IMR-90 (cell line): ENCODE measurements around the gene CPXM1. TPM values are rescaled to one million over a fixed set of nuclear protein-coding genes. Genes with fewer than 3 reads are reported as not detected.

Experiments used
- ATAC-seq: fragments of 200-7000 bp; cut with Tn5 transposase; 2 replicates; pipeline ENCODE4 v1.9.1; 2020; ENCODE audit warnings: low read depth, mild to moderate bottlenecking, moderate library complexity
- BruUV-seq: library from RNA; stranded (reverse); fragments of 400-500 nt; replicated peaks from 2 replicates; lab custom pipeline; 2021; lab: Mats Ljungman, UMichigan
- CTCF ChIA-PET: fragments of 300-600 bp; formaldehyde crosslinking; extraction: SDS; loops from one replicate; lab custom pipeline; 2021; ENCODE audit warnings: antibody characterized with exemption; lab: Yijun Ruan, JAX
- POLR2A ChIA-PET: fragments of 300-600 bp; sonication (Branson Sonifier 250); formaldehyde crosslinking; loops from one replicate; lab custom pipeline; 2022; ENCODE audit warnings: antibody characterized with exemption; ENCODE audit not compliant: unreplicated experiment; lab: Charles Lee
- DNase-seq: peaks from one replicate; pipeline ENCODE4 v3.0.0; 2013
- H2AFZ ChIP-seq: replicated peaks from 2 replicates; pipeline ENCODE3; 2013; ENCODE audit warnings: low read length, mild to moderate bottlenecking; ENCODE audit not compliant: poor library complexity
- H2AK5ac ChIP-seq: 2 replicates; pipeline ENCODE4 v1.6.1; 2013; ENCODE audit warnings: low read depth, low read length, inconsistent platforms
- H2AK9ac ChIP-seq: replicated peaks from 2 replicates; pipeline ENCODE3; 2013; ENCODE audit warnings: mild to moderate bottlenecking, low read depth, low read length, moderate library complexity; ENCODE audit not compliant: poor library complexity
- H2BK120ac ChIP-seq: 2 replicates; pipeline ENCODE4 v1.6.1; 2013; ENCODE audit warnings: low read depth, low read length, inconsistent platforms
- H2BK15ac ChIP-seq: 3 replicates; pipeline ENCODE4 v1.6.1; 2013; ENCODE audit warnings: low read depth, low read length, inconsistent platforms
- H2BK20ac ChIP-seq: 2 replicates; pipeline ENCODE4 v1.6.1; 2013; ENCODE audit warnings: low read depth, mild to moderate bottlenecking, inconsistent platforms, low read length, moderate library complexity
- H2BK5ac ChIP-seq: 2 replicates; pipeline ENCODE4 v1.6.1; 2013; ENCODE audit warnings: mild to moderate bottlenecking, low read depth, low read length, inconsistent platforms; ENCODE audit not compliant: poor library complexity, severe bottlenecking
- H3K14ac ChIP-seq: replicated peaks from 2 replicates; pipeline ENCODE4 v1.6.1; 2013; ENCODE audit warnings: low read depth, low read length, inconsistent platforms
- H3K18ac ChIP-seq: 2 replicates; pipeline ENCODE4 v1.6.1; 2013; ENCODE audit warnings: low read depth, low read length, control low read depth
- H3K23ac ChIP-seq: 2 replicates; pipeline ENCODE4 v1.6.1; 2013; ENCODE audit warnings: low read depth, low read length, inconsistent platforms
- H3K27ac ChIP-seq: 2 replicates; pipeline ENCODE4 v1.5.1; 2013; ENCODE audit warnings: mild to moderate bottlenecking, control low read depth, low read length; ENCODE audit not compliant: insufficient read depth
- H3K27me3 ChIP-seq: 2 replicates; pipeline ENCODE4 v1.6.1; 2013; ENCODE audit warnings: low read length; ENCODE audit not compliant: control insufficient read depth, insufficient read depth
- H3K36me3 ChIP-seq: 2 replicates; pipeline ENCODE4 v1.6.1; 2013; ENCODE audit warnings: low read length, mixed read lengths; ENCODE audit not compliant: control insufficient read depth, insufficient read depth
- H3K4ac ChIP-seq: 2 replicates; pipeline ENCODE4 v1.6.1; 2013; ENCODE audit warnings: low read depth, low read length, inconsistent platforms
- H3K4me1 ChIP-seq: 2 replicates; pipeline ENCODE4 v1.6.1; 2013; ENCODE audit warnings: low read length, mixed read lengths; ENCODE audit not compliant: control insufficient read depth, insufficient read depth
- H3K4me2 ChIP-seq: 2 replicates; pipeline ENCODE4 v1.6.1; 2013; ENCODE audit warnings: low read depth, mild to moderate bottlenecking, control low read depth, low read length, moderate library complexity
- H3K4me3 ChIP-seq: 2 replicates; pipeline ENCODE4 v1.5.1; 2013; ENCODE audit warnings: low read depth, mild to moderate bottlenecking, control low read depth, low read length, moderate library complexity; ENCODE audit not compliant: insufficient read depth
- H3K56ac ChIP-seq: 2 replicates; pipeline ENCODE4 v1.6.1; 2013; ENCODE audit warnings: low read length, inconsistent platforms; ENCODE audit not compliant: insufficient read depth; ENCODE audit errors: extremely low read depth
- H3K79me1 ChIP-seq, 2 experiments: 2 replicates each; pipeline ENCODE4 v1.6.1; 2013; ENCODE audit warnings: low read length in 2 of 2, inconsistent platforms in 1 of 2, low read depth in 1 of 2
- H3K9ac ChIP-seq: 2 replicates; pipeline ENCODE4 v1.6.1; 2013; ENCODE audit warnings: low read depth, low read length, control low read depth
- H3K9me1 ChIP-seq: 2 replicates; pipeline ENCODE4 v1.6.1; 2013; ENCODE audit warnings: low read length, inconsistent platforms; ENCODE audit not compliant: insufficient read depth
- H3K9me3 ChIP-seq: 2 replicates; pipeline ENCODE4 v1.6.1; 2013; ENCODE audit warnings: low read length; ENCODE audit not compliant: control insufficient read depth, insufficient read depth
- H4K20me1 ChIP-seq: 2 replicates; pipeline ENCODE4 v1.6.1; 2013; ENCODE audit warnings: low read length, inconsistent platforms; ENCODE audit not compliant: insufficient read depth
- H4K5ac ChIP-seq: 2 replicates; pipeline ENCODE4 v1.6.1; 2013; ENCODE audit warnings: mild to moderate bottlenecking, low read depth, low read length, control low read depth
- H4K8ac ChIP-seq, 2 experiments: 2 replicates each; pipeline ENCODE4 v1.6.1; 2013; ENCODE audit warnings: low read depth in 2 of 2, low read length in 2 of 2, control low read depth in 1 of 2, inconsistent platforms in 1 of 2
- H4K91ac ChIP-seq: 2 replicates; pipeline ENCODE4 v1.6.1; 2013; ENCODE audit warnings: low read depth, low read length, inconsistent platforms; ENCODE audit not compliant: insufficient read depth
- BHLHE40 ChIP-seq: fragments of 150-350 bp; IDR thresholded peaks from 2 replicates; pipeline ENCODE4 v1.6.1; 2016; ENCODE audit warnings: mild to moderate bottlenecking, low read depth, low read length
- CEBPB ChIP-seq: IDR thresholded peaks from 2 replicates; pipeline ENCODE4 v1.6.1; 2012; ENCODE audit warnings: low read depth, low read length, improper control_type of control experiment
- CHD1 ChIP-seq: IDR thresholded peaks from 2 replicates; pipeline ENCODE4 v1.6.1; 2012; ENCODE audit warnings: low read depth, low read length, improper control_type of control experiment
- ELK1 ChIP-seq: fragments of 150-350 bp; IDR thresholded peaks from 2 replicates; pipeline ENCODE4 v1.6.1; 2016; ENCODE audit warnings: low read depth, mild to moderate bottlenecking, low read length, moderate library complexity, borderline replicate concordance
- FOS ChIP-seq: fragments of 150-350 bp; IDR thresholded peaks from 2 replicates; pipeline ENCODE4 v1.6.1; 2016; ENCODE audit warnings: low read depth, low read length
- MAFK ChIP-seq: IDR thresholded peaks from 2 replicates; pipeline ENCODE4 v1.6.1; 2012; ENCODE audit warnings: low read depth, low read length, improper control_type of control experiment
- MAZ ChIP-seq: IDR thresholded peaks from 2 replicates; pipeline ENCODE4 v1.6.1; 2012; ENCODE audit warnings: low read depth, mild to moderate bottlenecking, low read length, improper control_type of control experiment, moderate library complexity, borderline replicate concordance
- MXI1 ChIP-seq: IDR thresholded peaks from 2 replicates; pipeline ENCODE4 v1.6.1; 2012; ENCODE audit warnings: low read depth, mild to moderate bottlenecking, low read length, moderate library complexity, borderline replicate concordance
- NFE2L2 ChIP-seq: fragments of 150-350 bp; IDR thresholded peaks from 2 replicates; pipeline ENCODE4 v1.6.1; 2016; ENCODE audit warnings: low read depth, mild to moderate bottlenecking, low read length
- POLR2A ChIP-seq: IDR thresholded peaks from 2 replicates; pipeline ENCODE4 v1.6.1; 2012; ENCODE audit warnings: mild to moderate bottlenecking, low read depth, low read length
- RAD21 ChIP-seq: IDR thresholded peaks from 2 replicates; pipeline ENCODE4 v1.6.1; 2012; ENCODE audit warnings: low read length, improper control_type of control experiment
- RCOR1 ChIP-seq: IDR thresholded peaks from 2 replicates; pipeline ENCODE4 v1.6.1; 2012; ENCODE audit warnings: mild to moderate bottlenecking, low read length, improper control_type of control experiment; ENCODE audit not compliant: insufficient replicate concordance
- RFX5 ChIP-seq: IDR thresholded peaks from 2 replicates; pipeline ENCODE4 v1.8.0; 2012; ENCODE audit warnings: low read depth, mild to moderate bottlenecking, low read length, moderate library complexity
- SMC3 ChIP-seq: fragments of 150-350 bp; IDR thresholded peaks from 2 replicates; pipeline ENCODE4 v1.6.1; 2016; ENCODE audit warnings: low read depth, mild to moderate bottlenecking, antibody characterized with exemption, low read length, moderate library complexity
- WGBS, 2 experiments: methylation state at CpG; one replicate each; pipeline versions ENCODE4 v1.1.5 to v1.1.7; 2013; ENCODE audit warnings: missing lambda C conversion rate in 2 of 2; ENCODE audit not compliant: insufficient read length in 1 of 2; ENCODE audit errors: extremely low coverage in 2 of 2; 5-methylcytosine and 5-hydroxymethylcytosine counted together
- dilution Hi-C: fragments of 300-500 bp; cut with HindIII; formaldehyde crosslinking; loops from one replicate; pipeline ENCODE4 v1.14.3; 2018; ENCODE audit warnings: low sequenced_read_pairs; ENCODE audit not compliant: unreplicated experiment
- in situ Hi-C: fragments of 300-500 bp; cut with MboI; formaldehyde crosslinking; loops from 3 replicates; pipeline ENCODE4 v1.14.3; 2019; ENCODE audit warnings: low sequenced_read_pairs, inconsistent platforms, mixed read lengths
- intact Hi-C: fragments of 100-400 bp; cut with micrococcal nuclease; formaldehyde crosslinking; loops from 2 replicates; pipeline ENCODE4 v1.10.0; 2022
- polyA plus RNA-seq, 3 experiments: library from polyadenylated mRNA; depleted of rRNA; stranded (reverse); fragments of >200 nt; gene quantifications; 2 replicates each; pipeline ENCODE4 v1.2.3, GENCODE V29; 2012; ENCODE audit warnings: low replicate concordance in 1 of 3
- total RNA-seq: library from RNA; depleted of rRNA; stranded (reverse); fragments of >200 nt; gene quantifications from 2 replicates; pipeline ENCODE4 v1.2.3, GENCODE V29; 2012
- TF ChIP-seq, protein P1 (sequence below): conservative IDR thresholded peaks from 2 replicates; pipeline ENCODE4 v1.5.1; 2012; ENCODE audit warnings: mild to moderate bottlenecking, low read depth, low read length, improper control_type of control experiment
- TF ChIP-seq, protein P2 (sequence below): fragments of 150-350 bp; IDR thresholded peaks from 2 replicates; pipeline ENCODE4 v1.6.1; 2017; ENCODE audit warnings: mild to moderate bottlenecking, antibody characterized with exemption, low read length, low read depth

The CPXM1 gene
- total and polyA plus RNA-seq, 2 of the 4 experiments (the other 2 are of a cell fraction), result 1.1 to 4.6 TPM

DNA sequence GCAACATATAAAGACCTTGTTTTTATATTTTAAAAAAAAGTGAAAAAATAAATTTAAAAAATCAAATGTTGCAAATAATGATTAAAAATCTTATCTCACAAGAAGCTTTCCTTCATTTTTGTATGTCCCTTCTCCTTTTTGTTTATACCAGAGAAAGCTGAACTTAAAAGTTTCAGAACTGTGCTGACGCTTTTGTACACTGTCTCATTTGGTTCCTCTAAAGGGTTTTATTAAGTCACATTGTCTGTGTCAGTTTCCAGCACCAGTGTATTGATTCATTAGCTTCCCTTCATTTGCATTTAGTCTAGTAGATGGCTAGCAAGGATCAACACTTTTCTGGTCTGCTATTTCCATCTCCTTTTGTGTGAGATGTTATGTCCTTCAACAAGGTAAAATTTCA is 33.3 kb upstream of the CPXM1 start:
- in situ Hi-C loops (loop anchor here (25.0 kb wide), 1 partner anchor 321 kb away; the partner anchor contains the start of gene ZNF343), intact Hi-C loops (no loop called here), dilution Hi-C loops (no loop called here)
- Histone ChIP-seq H4K8ac (no peak overlapping the region), H3K36me3 (peaks cover 25% of the 10 kb centered on the region), H4K20me1 (peaks cover 3% of the 10 kb centered on the region; the same call in 1 of the 2 replicates), H2AK5ac (no peak overlapping the region), H3K9me3 (no peaks in the 10 kb centered on the region), H2AK9ac (no peak overlapping the region), H2BK15ac (no peak overlapping the region), H3K4me3 (no peak overlapping the region), H3K4me1 (peaks cover 7% of the 10 kb centered on the region; the same call in 1 of the 2 replicates), H3K4ac (no peak overlapping the region), H3K9ac (no peak overlapping the region), H3K79me1 (peaks cover 0 to 7% of the 10 kb centered on the region in 2 experiments; a peak in 1 of 4 replicates), H4K91ac (no peak overlapping the region), H2BK20ac (no peak overlapping the region), H3K14ac (no peak overlapping the region), H3K56ac (no peak overlapping the region), H2BK120ac (no peak overlapping the region), H4K5ac (no peak overlapping the region), H3K23ac (no peak overlapping the region), H3K27ac (no peak overlapping the region), H3K9me1 (peaks cover 16% of the 10 kb centered on the region), H3K27me3 (no peaks in the 10 kb centered on the region), H2BK5ac (no peak overlapping the region), H2AFZ (no peak overlapping the region), H3K4me2 (no peak overlapping the region), H3K18ac (no peak overlapping the region)
- no peak for ATAC-seq
- TF ChIP-seq RAD21, result no peak
- TF ChIP-seq FOS, result no peak
- TF ChIP-seq, protein P1, sequence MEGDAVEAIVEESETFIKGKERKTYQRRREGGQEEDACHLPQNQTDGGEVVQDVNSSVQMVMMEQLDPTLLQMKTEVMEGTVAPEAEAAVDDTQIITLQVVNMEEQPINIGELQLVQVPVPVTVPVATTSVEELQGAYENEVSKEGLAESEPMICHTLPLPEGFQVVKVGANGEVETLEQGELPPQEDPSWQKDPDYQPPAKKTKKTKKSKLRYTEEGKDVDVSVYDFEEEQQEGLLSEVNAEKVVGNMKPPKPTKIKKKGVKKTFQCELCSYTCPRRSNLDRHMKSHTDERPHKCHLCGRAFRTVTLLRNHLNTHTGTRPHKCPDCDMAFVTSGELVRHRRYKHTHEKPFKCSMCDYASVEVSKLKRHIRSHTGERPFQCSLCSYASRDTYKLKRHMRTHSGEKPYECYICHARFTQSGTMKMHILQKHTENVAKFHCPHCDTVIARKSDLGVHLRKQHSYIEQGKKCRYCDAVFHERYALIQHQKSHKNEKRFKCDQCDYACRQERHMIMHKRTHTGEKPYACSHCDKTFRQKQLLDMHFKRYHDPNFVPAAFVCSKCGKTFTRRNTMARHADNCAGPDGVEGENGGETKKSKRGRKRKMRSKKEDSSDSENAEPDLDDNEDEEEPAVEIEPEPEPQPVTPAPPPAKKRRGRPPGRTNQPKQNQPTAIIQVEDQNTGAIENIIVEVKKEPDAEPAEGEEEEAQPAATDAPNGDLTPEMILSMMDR, result no peak
- TF ChIP-seq CEBPB, result no peak
- TF ChIP-seq CHD1, result no peak
- no peak for TF ChIP-seq NFE2L2
- no peak for TF ChIP-seq BHLHE40
- TF ChIP-seq SMC3, result no peak
- no peak for TF ChIP-seq MAZ
- no peak for TF ChIP-seq POLR2A
- no peak for TF ChIP-seq MAFK
- no peak for TF ChIP-seq RCOR1
- TF ChIP-seq, protein P2, sequence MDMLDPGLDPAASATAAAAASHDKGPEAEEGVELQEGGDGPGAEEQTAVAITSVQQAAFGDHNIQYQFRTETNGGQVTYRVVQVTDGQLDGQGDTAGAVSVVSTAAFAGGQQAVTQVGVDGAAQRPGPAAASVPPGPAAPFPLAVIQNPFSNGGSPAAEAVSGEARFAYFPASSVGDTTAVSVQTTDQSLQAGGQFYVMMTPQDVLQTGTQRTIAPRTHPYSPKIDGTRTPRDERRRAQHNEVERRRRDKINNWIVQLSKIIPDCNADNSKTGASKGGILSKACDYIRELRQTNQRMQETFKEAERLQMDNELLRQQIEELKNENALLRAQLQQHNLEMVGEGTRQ, result no peak
- TF ChIP-seq ELK1, result no peak
- no peak for TF ChIP-seq MXI1
- TF ChIP-seq RFX5, result no peak
- BruUV-seq, result no TSS peak
- ChIA-PET CTCF (interaction anchor here (2.1 kb wide), 1 partner anchor 78 kb away, joined by 5 read pairs; no protein-coding TSS in a partner anchor), POLR2A (no interaction called here)
- no peak for DNase-seq
- WGBS, 2 experiments, result no CpG with 5 or more reads among the region's 1 CpG
